Activated CD8-positive, alpha-beta T cell treated with anti-CD3 and anti-CD28 coated beads for 36 hours (primary cell): ENCODE measurements around the gene IL5. TPM values are rescaled to one million over a fixed set of nuclear protein-coding genes. Genes with fewer than 3 reads are reported as not detected.
"Not testable (repeated sequence)": the region's sequence is repeated elsewhere in the genome, so short reads cannot be mapped to it uniquely, and the experiment has no call there.

Source experiments
- ATAC-seq: fragments of 200-7000 bp; cut with Tn5 transposase; one replicate; pipeline ENCODE4 v1.10.0; 2021; ENCODE audit warnings: mild to moderate bottlenecking, moderate library complexity
- CTCF ChIA-PET: fragments of 350-600 bp; sonication (Branson Sonifier 250); formaldehyde crosslinking; loops from one replicate; lab custom pipeline; 2021; ENCODE audit warnings: antibody characterized with exemption; lab: Charles Lee
- POLR2A ChIA-PET: fragments of 350-600 bp; sonication (Branson Sonifier 250); formaldehyde crosslinking; loops from one replicate; lab custom pipeline; 2021; ENCODE audit warnings: antibody characterized with exemption; lab: Charles Lee
- DNase-seq: peaks from one replicate; pipeline ENCODE4 v3.0.0-alpha.2; 2020
- H3K27ac Mint-ChIP-seq: one replicate; pipeline ENCODE4 v1.8.0; 2021; ENCODE audit warnings: mild to moderate bottlenecking, mixed read lengths
- H3K27me3 Mint-ChIP-seq: one replicate; pipeline ENCODE4 v1.8.0; 2021; ENCODE audit warnings: mixed read lengths
- H3K36me3 Mint-ChIP-seq: one replicate; pipeline ENCODE4 v1.8.0; 2021; ENCODE audit warnings: low read depth, mixed read lengths
- H3K4me1 Mint-ChIP-seq: one replicate; pipeline ENCODE4 v1.8.0; 2021; ENCODE audit warnings: low read depth, mixed read lengths
- H3K4me3 Mint-ChIP-seq: one replicate; pipeline ENCODE4 v1.8.0; 2021; ENCODE audit warnings: mild to moderate bottlenecking, moderate library complexity, mixed read lengths
- H3K9me3 Mint-ChIP-seq: one replicate; pipeline ENCODE4 v1.8.0; 2021; ENCODE audit warnings: mixed read lengths
- CTCF ChIP-seq: fragments of 200-600 bp; IDR thresholded peaks from one replicate; pipeline ENCODE4 v1.8.0; 2022; ENCODE audit warnings: antibody characterized with exemption, mild to moderate bottlenecking
- intact Hi-C: fragments of 100-400 bp; cut with micrococcal nuclease; formaldehyde crosslinking; loops from one replicate; pipeline ENCODE4 v1.10.0; 2022
- total RNA-seq, 2 experiments: library from RNA; stranded (reverse); gene quantifications; one replicate each; pipeline ENCODE4 v1.2.3, GENCODE V29; 2021

The IL5 gene
- total RNA-seq, 2 experiments from 2014 or later, result 1.6 to 1.7 TPM

GRCh38 chr5:132526290-132526973 lies 16.9 kb downstream of the IL5 start:
- H3K27ac Mint-ChIP-seq, result peak overlapping the region; percentile 51
- ATAC-seq, result peak; percentile 57
- no peaks in the 10 kb centered on the region for H3K9me3 Mint-ChIP-seq
- peak; percentile 57 for DNase-seq
- no peak overlapping the region for H3K4me3 Mint-ChIP-seq
- peak; percentile 98 for TF ChIP-seq CTCF
- ChIA-PET CTCF (interaction anchor here (0.7 to 5.6 kb wide), 59 partner anchors 11 to 498 kb away, joined by 3 to 62 read pairs (median 5); partner anchors contain the start of genes CCNI2, KIF3A, RAD50 and SOWAHA), POLR2A (interaction anchor here (0.5 to 1.7 kb wide), 5 partner anchors 59 to 614 kb away, joined by 3 to 4 read pairs (median 4); no protein-coding TSS in a partner anchor)
- H3K27me3 Mint-ChIP-seq, result peaks cover 2% of the 10 kb centered on the region
- H3K36me3 Mint-ChIP-seq, result peaks cover 1% of the 10 kb centered on the region
- H3K4me1 Mint-ChIP-seq, result peaks cover 42% of the 10 kb centered on the region
- intact Hi-C loops, result loop anchor here (1.0 to 10.0 kb wide), 4 partner anchors 96 to 294 kb away; no protein-coding TSS in a partner anchor

- ATAC-seq (peak; percentile 60), DNase-seq (peak; percentile 22)
- peaks cover 2% of the 10 kb centered on the region for H3K27me3 Mint-ChIP-seq
- H3K36me3 Mint-ChIP-seq, result peaks cover 1% of the 10 kb centered on the region
- TF ChIP-seq CTCF, result no peak
- ChIA-PET CTCF (interaction anchor here (0.7 to 5.6 kb wide), 23 partner anchors 12 to 339 kb away, joined by 3 to 62 read pairs (median 9); partner anchors contain the start of genes CCNI2 and SOWAHA), POLR2A (interaction anchor here (0.6 to 1.3 kb wide), 3 partner anchors 29 to 112 kb away, joined by 3 to 4 read pairs (median 3); no protein-coding TSS in a partner anchor)
- peaks cover under 1% of the 10 kb centered on the region for H3K9me3 Mint-ChIP-seq
- H3K4me3 Mint-ChIP-seq, result no peak overlapping the region
- peak overlapping the region; percentile 82 for H3K27ac Mint-ChIP-seq
- H3K4me1 Mint-ChIP-seq, result peaks cover 42% of the 10 kb centered on the region
- intact Hi-C loops, result loop anchor here (5.0 to 10.0 kb wide), 3 partner anchors 97 to 189 kb away; no protein-coding TSS in a partner anchor
Observed at GRCh38 chr5:132525299-132525724, 18.0 kb downstream of the IL5 start.

GRCh38 chr5:132524877-132525276 lies 18.4 kb downstream of the IL5 start:
- ATAC-seq, H3K9me3 Mint-ChIP-seq, H3K36me3 Mint-ChIP-seq, H3K27me3 Mint-ChIP-seq, POLR2A ChIA-PET, H3K4me3 Mint-ChIP-seq: not testable (repeated sequence)
- Mint-ChIP-seq H3K4me1 (peaks cover 45% of the 10 kb centered on the region), H3K27ac (peak overlapping the region; percentile 82)
- CTCF ChIA-PET, result interaction anchor here (1.5 to 5.6 kb wide), 11 partner anchors 13 to 303 kb away, joined by 3 to 62 read pairs (median 8); no protein-coding TSS in a partner anchor
- peak; percentile 11 for DNase-seq
- intact Hi-C loops, result loop anchor here (5.0 to 10.0 kb wide), 3 partner anchors 97 to 190 kb away; no protein-coding TSS in a partner anchor

GRCh38 chr5:132522067-132522466 lies 21.3 kb downstream of the IL5 start:
- POLR2A ChIA-PET, H3K4me3 Mint-ChIP-seq: not testable (repeated sequence)

GRCh38 chr5:132513618-132514336 lies 29.5 kb downstream of the IL5 start:
- DNase-seq, H3K27ac Mint-ChIP-seq, H3K9me3 Mint-ChIP-seq, POLR2A ChIA-PET, H3K36me3 Mint-ChIP-seq, CTCF ChIA-PET, ATAC-seq, H3K4me3 Mint-ChIP-seq, intact Hi-C loops, H3K27me3 Mint-ChIP-seq: not testable (repeated sequence)
- H3K4me1 Mint-ChIP-seq, result peaks cover 12% of the 10 kb centered on the region

More at GRCh38 chr5:132522067-132522466, 21.3 kb downstream of the IL5 start:
- intact Hi-C loops, result loop anchor here (10.0 kb wide), 1 partner anchor 193 kb away; no protein-coding TSS in a partner anchor
- not testable (repeated sequence) for H3K36me3 Mint-ChIP-seq, H3K27me3 Mint-ChIP-seq, H3K9me3 Mint-ChIP-seq, ATAC-seq, DNase-seq
- Mint-ChIP-seq H3K27ac (peak overlapping the region; percentile 6), H3K4me1 (peaks cover 37% of the 10 kb centered on the region)
- CTCF ChIA-PET, result interaction anchor here (0.8 to 1.3 kb wide), 2 partner anchors 136 to 298 kb away, joined by 4 to 5 read pairs; no protein-coding TSS in a partner anchor

GRCh38 chr5:132510076-132510475 lies 33.2 kb downstream of the IL5 start:
- peaks cover 5% of the 10 kb centered on the region for H3K9me3 Mint-ChIP-seq
- ATAC-seq (no peak), DNase-seq (no peak)
- TF ChIP-seq CTCF, result no peak
- no peak overlapping the region for H3K27ac Mint-ChIP-seq
- H3K27me3 Mint-ChIP-seq, result peaks cover 18% of the 10 kb centered on the region
- peaks cover 15% of the 10 kb centered on the region for H3K4me1 Mint-ChIP-seq
- no peak overlapping the region for H3K4me3 Mint-ChIP-seq
- POLR2A ChIA-PET, result interaction anchor here (0.9 kb wide), 1 partner anchor 19 kb away, joined by 4 read pairs; no protein-coding TSS in a partner anchor
- CTCF ChIA-PET, result interaction anchor here (0.9 to 3.1 kb wide), 6 partner anchors 9 to 310 kb away, joined by 3 to 17 read pairs (median 8); no protein-coding TSS in a partner anchor
- intact Hi-C loops, result no loop called here
- no peaks in the 10 kb centered on the region for H3K36me3 Mint-ChIP-seq
